IMR-90 (cell line): ENCODE results near the gene EML4. TPM values are rescaled to one million over a fixed set of nuclear protein-coding genes. Genes with fewer than 3 reads are reported as not detected.

Experiments used
- ATAC-seq: fragments of 200-7000 bp; cut with Tn5 transposase; 2 replicates; pipeline ENCODE4 v1.9.1; 2020; ENCODE audit warnings: low read depth, mild to moderate bottlenecking, moderate library complexity
- BruUV-seq: library from RNA; stranded (reverse); fragments of 400-500 nt; replicated peaks from 2 replicates; lab custom pipeline; 2021; lab: Mats Ljungman, UMichigan
- CTCF ChIA-PET: fragments of 300-600 bp; formaldehyde crosslinking; extraction: SDS; loops from one replicate; lab custom pipeline; 2021; ENCODE audit warnings: antibody characterized with exemption; lab: Yijun Ruan, JAX
- POLR2A ChIA-PET: fragments of 300-600 bp; sonication (Branson Sonifier 250); formaldehyde crosslinking; loops from one replicate; lab custom pipeline; 2022; ENCODE audit warnings: antibody characterized with exemption; ENCODE audit not compliant: unreplicated experiment; lab: Charles Lee
- DNase-seq: peaks from one replicate; pipeline ENCODE4 v3.0.0; 2013
- H2AFZ ChIP-seq: replicated peaks from 2 replicates; pipeline ENCODE3; 2013; ENCODE audit warnings: low read length, mild to moderate bottlenecking; ENCODE audit not compliant: poor library complexity
- H2AK5ac ChIP-seq: 2 replicates; pipeline ENCODE4 v1.6.1; 2013; ENCODE audit warnings: low read depth, low read length, inconsistent platforms
- H2AK9ac ChIP-seq: replicated peaks from 2 replicates; pipeline ENCODE3; 2013; ENCODE audit warnings: mild to moderate bottlenecking, low read depth, low read length, moderate library complexity; ENCODE audit not compliant: poor library complexity
- H2BK120ac ChIP-seq: 2 replicates; pipeline ENCODE4 v1.6.1; 2013; ENCODE audit warnings: low read depth, low read length, inconsistent platforms
- H2BK15ac ChIP-seq: 3 replicates; pipeline ENCODE4 v1.6.1; 2013; ENCODE audit warnings: low read depth, low read length, inconsistent platforms
- H2BK20ac ChIP-seq: 2 replicates; pipeline ENCODE4 v1.6.1; 2013; ENCODE audit warnings: low read depth, mild to moderate bottlenecking, inconsistent platforms, low read length, moderate library complexity
- H2BK5ac ChIP-seq: 2 replicates; pipeline ENCODE4 v1.6.1; 2013; ENCODE audit warnings: mild to moderate bottlenecking, low read depth, low read length, inconsistent platforms; ENCODE audit not compliant: poor library complexity, severe bottlenecking
- H3K14ac ChIP-seq: replicated peaks from 2 replicates; pipeline ENCODE4 v1.6.1; 2013; ENCODE audit warnings: low read depth, low read length, inconsistent platforms
- H3K18ac ChIP-seq: 2 replicates; pipeline ENCODE4 v1.6.1; 2013; ENCODE audit warnings: low read depth, low read length, control low read depth
- H3K23ac ChIP-seq: 2 replicates; pipeline ENCODE4 v1.6.1; 2013; ENCODE audit warnings: low read depth, low read length, inconsistent platforms
- H3K27ac ChIP-seq: 2 replicates; pipeline ENCODE4 v1.5.1; 2013; ENCODE audit warnings: mild to moderate bottlenecking, control low read depth, low read length; ENCODE audit not compliant: insufficient read depth
- H3K27me3 ChIP-seq: 2 replicates; pipeline ENCODE4 v1.6.1; 2013; ENCODE audit warnings: low read length; ENCODE audit not compliant: control insufficient read depth, insufficient read depth
- H3K36me3 ChIP-seq: 2 replicates; pipeline ENCODE4 v1.6.1; 2013; ENCODE audit warnings: low read length, mixed read lengths; ENCODE audit not compliant: control insufficient read depth, insufficient read depth
- H3K4ac ChIP-seq: 2 replicates; pipeline ENCODE4 v1.6.1; 2013; ENCODE audit warnings: low read depth, low read length, inconsistent platforms
- H3K4me1 ChIP-seq: 2 replicates; pipeline ENCODE4 v1.6.1; 2013; ENCODE audit warnings: low read length, mixed read lengths; ENCODE audit not compliant: control insufficient read depth, insufficient read depth
- H3K4me2 ChIP-seq: 2 replicates; pipeline ENCODE4 v1.6.1; 2013; ENCODE audit warnings: low read depth, mild to moderate bottlenecking, control low read depth, low read length, moderate library complexity
- H3K4me3 ChIP-seq: 2 replicates; pipeline ENCODE4 v1.5.1; 2013; ENCODE audit warnings: low read depth, mild to moderate bottlenecking, control low read depth, low read length, moderate library complexity; ENCODE audit not compliant: insufficient read depth
- H3K56ac ChIP-seq: 2 replicates; pipeline ENCODE4 v1.6.1; 2013; ENCODE audit warnings: low read length, inconsistent platforms; ENCODE audit not compliant: insufficient read depth; ENCODE audit errors: extremely low read depth
- H3K79me1 ChIP-seq, 2 experiments: 2 replicates each; pipeline ENCODE4 v1.6.1; 2013; ENCODE audit warnings: low read length in 2 of 2, inconsistent platforms in 1 of 2, low read depth in 1 of 2
- H3K9ac ChIP-seq: 2 replicates; pipeline ENCODE4 v1.6.1; 2013; ENCODE audit warnings: low read depth, low read length, control low read depth
- H3K9me1 ChIP-seq: 2 replicates; pipeline ENCODE4 v1.6.1; 2013; ENCODE audit warnings: low read length, inconsistent platforms; ENCODE audit not compliant: insufficient read depth
- H3K9me3 ChIP-seq: 2 replicates; pipeline ENCODE4 v1.6.1; 2013; ENCODE audit warnings: low read length; ENCODE audit not compliant: control insufficient read depth, insufficient read depth
- H4K20me1 ChIP-seq: 2 replicates; pipeline ENCODE4 v1.6.1; 2013; ENCODE audit warnings: low read length, inconsistent platforms; ENCODE audit not compliant: insufficient read depth
- H4K5ac ChIP-seq: 2 replicates; pipeline ENCODE4 v1.6.1; 2013; ENCODE audit warnings: mild to moderate bottlenecking, low read depth, low read length, control low read depth
- H4K8ac ChIP-seq, 2 experiments: 2 replicates each; pipeline ENCODE4 v1.6.1; 2013; ENCODE audit warnings: low read depth in 2 of 2, low read length in 2 of 2, control low read depth in 1 of 2, inconsistent platforms in 1 of 2
- H4K91ac ChIP-seq: 2 replicates; pipeline ENCODE4 v1.6.1; 2013; ENCODE audit warnings: low read depth, low read length, inconsistent platforms; ENCODE audit not compliant: insufficient read depth
- BHLHE40 ChIP-seq: fragments of 150-350 bp; IDR thresholded peaks from 2 replicates; pipeline ENCODE4 v1.6.1; 2016; ENCODE audit warnings: mild to moderate bottlenecking, low read depth, low read length
- CEBPB ChIP-seq: IDR thresholded peaks from 2 replicates; pipeline ENCODE4 v1.6.1; 2012; ENCODE audit warnings: low read depth, low read length, improper control_type of control experiment
- CHD1 ChIP-seq: IDR thresholded peaks from 2 replicates; pipeline ENCODE4 v1.6.1; 2012; ENCODE audit warnings: low read depth, low read length, improper control_type of control experiment
- FOS ChIP-seq: fragments of 150-350 bp; IDR thresholded peaks from 2 replicates; pipeline ENCODE4 v1.6.1; 2016; ENCODE audit warnings: low read depth, low read length
- MAFK ChIP-seq: IDR thresholded peaks from 2 replicates; pipeline ENCODE4 v1.6.1; 2012; ENCODE audit warnings: low read depth, low read length, improper control_type of control experiment
- MAZ ChIP-seq: IDR thresholded peaks from 2 replicates; pipeline ENCODE4 v1.6.1; 2012; ENCODE audit warnings: low read depth, mild to moderate bottlenecking, low read length, improper control_type of control experiment, moderate library complexity, borderline replicate concordance
- MXI1 ChIP-seq: IDR thresholded peaks from 2 replicates; pipeline ENCODE4 v1.6.1; 2012; ENCODE audit warnings: low read depth, mild to moderate bottlenecking, low read length, moderate library complexity, borderline replicate concordance
- NFE2L2 ChIP-seq: fragments of 150-350 bp; IDR thresholded peaks from 2 replicates; pipeline ENCODE4 v1.6.1; 2016; ENCODE audit warnings: low read depth, mild to moderate bottlenecking, low read length
- POLR2A ChIP-seq: IDR thresholded peaks from 2 replicates; pipeline ENCODE4 v1.6.1; 2012; ENCODE audit warnings: mild to moderate bottlenecking, low read depth, low read length
- RAD21 ChIP-seq: IDR thresholded peaks from 2 replicates; pipeline ENCODE4 v1.6.1; 2012; ENCODE audit warnings: low read length, improper control_type of control experiment
- RCOR1 ChIP-seq: IDR thresholded peaks from 2 replicates; pipeline ENCODE4 v1.6.1; 2012; ENCODE audit warnings: mild to moderate bottlenecking, low read length, improper control_type of control experiment; ENCODE audit not compliant: insufficient replicate concordance
- RFX5 ChIP-seq: IDR thresholded peaks from 2 replicates; pipeline ENCODE4 v1.8.0; 2012; ENCODE audit warnings: low read depth, mild to moderate bottlenecking, low read length, moderate library complexity
- SMC3 ChIP-seq: fragments of 150-350 bp; IDR thresholded peaks from 2 replicates; pipeline ENCODE4 v1.6.1; 2016; ENCODE audit warnings: low read depth, mild to moderate bottlenecking, antibody characterized with exemption, low read length, moderate library complexity
- WGBS, 2 experiments: methylation state at CpG; one replicate each; pipeline versions ENCODE4 v1.1.5 to v1.1.7; 2013; ENCODE audit warnings: missing lambda C conversion rate in 2 of 2; ENCODE audit not compliant: insufficient read length in 1 of 2; ENCODE audit errors: extremely low coverage in 2 of 2; 5-methylcytosine and 5-hydroxymethylcytosine counted together
- dilution Hi-C: fragments of 300-500 bp; cut with HindIII; formaldehyde crosslinking; loops from one replicate; pipeline ENCODE4 v1.14.3; 2018; ENCODE audit warnings: low sequenced_read_pairs; ENCODE audit not compliant: unreplicated experiment
- in situ Hi-C: fragments of 300-500 bp; cut with MboI; formaldehyde crosslinking; loops from 3 replicates; pipeline ENCODE4 v1.14.3; 2019; ENCODE audit warnings: low sequenced_read_pairs, inconsistent platforms, mixed read lengths
- intact Hi-C: fragments of 100-400 bp; cut with micrococcal nuclease; formaldehyde crosslinking; loops from 2 replicates; pipeline ENCODE4 v1.10.0; 2022
- polyA plus RNA-seq, 3 experiments: library from polyadenylated mRNA; depleted of rRNA; stranded (reverse); fragments of >200 nt; gene quantifications; 2 replicates each; pipeline ENCODE4 v1.2.3, GENCODE V29; 2012; ENCODE audit warnings: low replicate concordance in 1 of 3
- total RNA-seq: library from RNA; depleted of rRNA; stranded (reverse); fragments of >200 nt; gene quantifications from 2 replicates; pipeline ENCODE4 v1.2.3, GENCODE V29; 2012
- TF ChIP-seq, protein P1 (sequence below): fragments of 150-350 bp; IDR thresholded peaks from 2 replicates; pipeline ENCODE4 v1.6.1; 2017; ENCODE audit warnings: mild to moderate bottlenecking, antibody characterized with exemption, low read length, low read depth
- TF ChIP-seq, protein P2 (sequence below): conservative IDR thresholded peaks from 2 replicates; pipeline ENCODE4 v1.5.1; 2012; ENCODE audit warnings: mild to moderate bottlenecking, low read depth, low read length, improper control_type of control experiment
- TF ChIP-seq, protein P3 (sequence below): fragments of 150-350 bp; IDR thresholded peaks from 2 replicates; pipeline ENCODE4 v1.6.1; 2016; ENCODE audit warnings: low read depth, mild to moderate bottlenecking, low read length, moderate library complexity, borderline replicate concordance

EML4 gene
- total and polyA plus RNA-seq, 2 of the 4 experiments (the other 2 are of a cell fraction), result 29.7 to 73.7 TPM

DNA sequence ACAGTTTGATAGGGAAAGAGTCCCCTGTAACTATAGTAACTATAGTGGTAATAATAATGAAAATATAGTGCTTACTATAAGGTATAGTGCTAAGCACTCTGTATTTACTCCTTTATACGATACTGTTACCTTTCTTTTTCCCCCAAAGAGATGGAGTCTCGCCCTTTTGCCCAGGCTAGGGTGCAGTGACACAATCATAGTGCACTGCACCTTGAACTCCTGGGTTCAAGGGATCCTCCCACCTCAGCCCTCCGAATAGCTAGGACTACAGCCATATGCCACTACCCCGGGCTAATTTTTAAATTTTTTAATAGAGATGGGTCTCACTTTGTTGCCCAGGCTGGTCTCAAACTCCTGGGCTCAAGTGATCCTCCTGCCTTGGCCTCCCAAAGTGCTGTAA is 34.6 kb downstream of the EML4 start:
- no peak overlapping the region for H4K8ac ChIP-seq
- H3K18ac ChIP-seq, result no peak overlapping the region; the same call in 1 of the 2 replicates
- H4K5ac ChIP-seq, result no peak overlapping the region
- ATAC-seq (no peak), DNase-seq (no peak)
- TF ChIP-seq MXI1, result no peak
- TF ChIP-seq SMC3, result no peak
- no peak for TF ChIP-seq MAZ
- no peak for TF ChIP-seq RFX5
- TF ChIP-seq CEBPB, result no peak
- no peak for TF ChIP-seq CHD1
- TF ChIP-seq RCOR1, result no peak
- no peak for TF ChIP-seq RAD21
- TF ChIP-seq, protein P1, sequence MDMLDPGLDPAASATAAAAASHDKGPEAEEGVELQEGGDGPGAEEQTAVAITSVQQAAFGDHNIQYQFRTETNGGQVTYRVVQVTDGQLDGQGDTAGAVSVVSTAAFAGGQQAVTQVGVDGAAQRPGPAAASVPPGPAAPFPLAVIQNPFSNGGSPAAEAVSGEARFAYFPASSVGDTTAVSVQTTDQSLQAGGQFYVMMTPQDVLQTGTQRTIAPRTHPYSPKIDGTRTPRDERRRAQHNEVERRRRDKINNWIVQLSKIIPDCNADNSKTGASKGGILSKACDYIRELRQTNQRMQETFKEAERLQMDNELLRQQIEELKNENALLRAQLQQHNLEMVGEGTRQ, result no peak
- TF ChIP-seq FOS, result no peak
- TF ChIP-seq, protein P2, sequence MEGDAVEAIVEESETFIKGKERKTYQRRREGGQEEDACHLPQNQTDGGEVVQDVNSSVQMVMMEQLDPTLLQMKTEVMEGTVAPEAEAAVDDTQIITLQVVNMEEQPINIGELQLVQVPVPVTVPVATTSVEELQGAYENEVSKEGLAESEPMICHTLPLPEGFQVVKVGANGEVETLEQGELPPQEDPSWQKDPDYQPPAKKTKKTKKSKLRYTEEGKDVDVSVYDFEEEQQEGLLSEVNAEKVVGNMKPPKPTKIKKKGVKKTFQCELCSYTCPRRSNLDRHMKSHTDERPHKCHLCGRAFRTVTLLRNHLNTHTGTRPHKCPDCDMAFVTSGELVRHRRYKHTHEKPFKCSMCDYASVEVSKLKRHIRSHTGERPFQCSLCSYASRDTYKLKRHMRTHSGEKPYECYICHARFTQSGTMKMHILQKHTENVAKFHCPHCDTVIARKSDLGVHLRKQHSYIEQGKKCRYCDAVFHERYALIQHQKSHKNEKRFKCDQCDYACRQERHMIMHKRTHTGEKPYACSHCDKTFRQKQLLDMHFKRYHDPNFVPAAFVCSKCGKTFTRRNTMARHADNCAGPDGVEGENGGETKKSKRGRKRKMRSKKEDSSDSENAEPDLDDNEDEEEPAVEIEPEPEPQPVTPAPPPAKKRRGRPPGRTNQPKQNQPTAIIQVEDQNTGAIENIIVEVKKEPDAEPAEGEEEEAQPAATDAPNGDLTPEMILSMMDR, result no peak
- TF ChIP-seq MAFK, result no peak
- TF ChIP-seq NFE2L2, result no peak
- TF ChIP-seq BHLHE40, result no peak
- no peak for TF ChIP-seq POLR2A
- TF ChIP-seq, protein P3, sequence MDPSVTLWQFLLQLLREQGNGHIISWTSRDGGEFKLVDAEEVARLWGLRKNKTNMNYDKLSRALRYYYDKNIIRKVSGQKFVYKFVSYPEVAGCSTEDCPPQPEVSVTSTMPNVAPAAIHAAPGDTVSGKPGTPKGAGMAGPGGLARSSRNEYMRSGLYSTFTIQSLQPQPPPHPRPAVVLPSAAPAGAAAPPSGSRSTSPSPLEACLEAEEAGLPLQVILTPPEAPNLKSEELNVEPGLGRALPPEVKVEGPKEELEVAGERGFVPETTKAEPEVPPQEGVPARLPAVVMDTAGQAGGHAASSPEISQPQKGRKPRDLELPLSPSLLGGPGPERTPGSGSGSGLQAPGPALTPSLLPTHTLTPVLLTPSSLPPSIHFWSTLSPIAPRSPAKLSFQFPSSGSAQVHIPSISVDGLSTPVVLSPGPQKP, result no peak
- intact Hi-C loops (no loop called here), in situ Hi-C loops (no loop called here), dilution Hi-C loops (no loop called here)
- no peak overlapping the region for H2BK15ac ChIP-seq
- H4K91ac ChIP-seq, result no peak overlapping the region
- H3K4me1 ChIP-seq, result peaks cover 13% of the 10 kb centered on the region
- ChIA-PET CTCF (interaction anchor here (1.0 kb wide), 1 partner anchor 116 kb away, joined by 3 read pairs; no protein-coding TSS in a partner anchor), POLR2A (no interaction called here)
- H3K23ac ChIP-seq, result no peak overlapping the region
- H3K79me1 ChIP-seq, result peaks cover 39 to 60% of the 10 kb centered on the region in 2 experiments
- no peak overlapping the region for H2AFZ ChIP-seq
- H2BK120ac ChIP-seq, result no peak overlapping the region
- H3K9me1 ChIP-seq, result peaks cover 8% of the 10 kb centered on the region
- H3K9ac ChIP-seq, result no peak overlapping the region
- BruUV-seq, result no TSS peak
- H3K4me2 ChIP-seq, result no peak overlapping the region
- no peaks in the 10 kb centered on the region for H3K27me3 ChIP-seq
- no CpG with 5 or more reads among the region's 4 CpGs for WGBS, 2 experiments
- no peak overlapping the region for H3K4ac ChIP-seq
- no peak overlapping the region for H3K4me3 ChIP-seq
- H2BK20ac ChIP-seq, result no peak overlapping the region
- peaks cover 6% of the 10 kb centered on the region; the same call in 1 of the 2 replicates for H4K20me1 ChIP-seq
- no peak overlapping the region for H3K14ac ChIP-seq
- 0 out of 2 replicates have a peak overlapping the region, but pooled peaks have one; percentile 47 for H2AK5ac ChIP-seq
- H3K9me3 ChIP-seq, result no peaks in the 10 kb centered on the region
- H3K56ac ChIP-seq, result no peak overlapping the region
- H3K36me3 ChIP-seq, result no peaks in the 10 kb centered on the region
- H3K27ac ChIP-seq, result no peak overlapping the region
- H2BK5ac ChIP-seq, result no peak overlapping the region
- H2AK9ac ChIP-seq, result no peak overlapping the region
